BLaER1 (cell line): ENCODE results near the gene GRM3.

Source experiments
- H3K27ac ChIP-seq: shearing (Covaris generic); formaldehyde crosslinking; 2 replicates; pipeline ENCODE4 v1.8.1; 2022
- H3K27me3 ChIP-seq: shearing (Covaris generic); formaldehyde crosslinking; 2 replicates; pipeline ENCODE4 v1.8.1; 2022
- H3K36me3 ChIP-seq: shearing (Covaris generic); formaldehyde crosslinking; 2 replicates; pipeline ENCODE4 v1.8.1; 2022
- H3K4me1 ChIP-seq: shearing (Covaris generic); formaldehyde crosslinking; 2 replicates; pipeline ENCODE4 v1.8.1; 2022
- H3K4me2 ChIP-seq: shearing (Covaris generic); formaldehyde crosslinking; 2 replicates; pipeline ENCODE4 v1.8.1; 2022
- H3K4me3 ChIP-seq: shearing (Covaris generic); formaldehyde crosslinking; 2 replicates; pipeline ENCODE4 v1.8.1; 2022
- H3K9ac ChIP-seq: shearing (Covaris generic); formaldehyde crosslinking; 2 replicates; pipeline ENCODE4 v1.8.1; 2022
- H3K9me3 ChIP-seq: shearing (Covaris generic); formaldehyde crosslinking; 2 replicates; pipeline ENCODE4 v1.8.1; 2022
- H4K20me1 ChIP-seq: shearing (Covaris generic); formaldehyde crosslinking; 2 replicates; pipeline ENCODE4 v1.8.1; 2022
- Cebpa-rat ChIP-seq: shearing (Covaris generic); IDR thresholded peaks from 2 replicates; pipeline ENCODE4 v1.8.1; 2022

Gene GRM3

DNA sequence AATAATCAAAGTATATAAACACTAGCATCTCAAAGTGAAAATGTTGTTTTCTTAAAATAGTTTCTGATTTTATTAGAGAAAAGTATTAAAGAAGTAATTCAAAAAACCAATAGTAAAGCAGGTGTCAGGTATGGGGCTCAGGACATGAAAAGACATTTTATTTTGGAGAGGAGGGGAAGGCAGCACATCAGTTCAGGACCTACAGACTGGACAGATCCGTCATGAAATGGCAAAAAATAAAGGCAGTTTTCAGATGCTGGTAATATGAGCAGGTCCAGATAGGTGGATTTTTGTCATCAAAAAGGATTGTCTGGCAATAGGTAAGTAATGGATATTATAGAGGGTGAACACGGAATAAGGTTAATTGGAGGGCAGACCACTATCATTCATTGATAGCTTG, 49.0 kb downstream of the GRM3 start:
- Histone ChIP-seq H3K27ac (no peak overlapping the region), H3K4me2 (no peak overlapping the region), H3K9me3 (no peaks in the 10 kb centered on the region), H3K36me3 (no peaks in the 10 kb centered on the region), H3K4me3 (no peak overlapping the region), H4K20me1 (no peaks in the 10 kb centered on the region), H3K27me3 (no peaks in the 10 kb centered on the region), H3K9ac (no peak overlapping the region), H3K4me1 (peaks cover 5% of the 10 kb centered on the region; the same call in 1 of the 2 replicates)
- no peak for TF ChIP-seq Cebpa-rat

DNA sequence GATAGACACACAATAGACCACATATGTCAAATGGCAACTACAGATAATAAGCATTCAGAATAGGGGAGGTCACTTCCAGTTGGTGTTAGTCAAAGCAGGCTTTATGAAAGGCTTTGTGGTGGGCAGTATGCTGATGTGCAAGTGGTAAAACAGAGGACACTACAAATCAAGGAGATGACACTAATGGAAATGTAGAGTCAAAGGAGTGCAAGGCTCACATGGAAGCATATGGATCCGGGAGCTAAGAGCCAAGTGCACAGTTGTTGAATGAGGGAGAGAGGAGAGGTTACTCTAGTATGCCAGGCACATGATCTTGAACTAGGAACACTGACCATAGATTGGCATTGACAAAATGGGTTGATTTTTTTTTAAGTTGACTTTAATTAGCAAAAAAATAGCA, 62.7 kb downstream of the GRM3 start:
- H3K4me3 ChIP-seq = no peak overlapping the region
- no peak overlapping the region for H3K9ac ChIP-seq
- no peak overlapping the region for H3K4me2 ChIP-seq
- no peak overlapping the region for H3K27ac ChIP-seq
- H3K27me3 ChIP-seq = no peaks in the 10 kb centered on the region
- no peak for TF ChIP-seq Cebpa-rat
- no peaks in the 10 kb centered on the region for H3K36me3 ChIP-seq
- H3K4me1 ChIP-seq = no peaks in the 10 kb centered on the region
- no peaks in the 10 kb centered on the region for H4K20me1 ChIP-seq
- no peaks in the 10 kb centered on the region for H3K9me3 ChIP-seq

DNA sequence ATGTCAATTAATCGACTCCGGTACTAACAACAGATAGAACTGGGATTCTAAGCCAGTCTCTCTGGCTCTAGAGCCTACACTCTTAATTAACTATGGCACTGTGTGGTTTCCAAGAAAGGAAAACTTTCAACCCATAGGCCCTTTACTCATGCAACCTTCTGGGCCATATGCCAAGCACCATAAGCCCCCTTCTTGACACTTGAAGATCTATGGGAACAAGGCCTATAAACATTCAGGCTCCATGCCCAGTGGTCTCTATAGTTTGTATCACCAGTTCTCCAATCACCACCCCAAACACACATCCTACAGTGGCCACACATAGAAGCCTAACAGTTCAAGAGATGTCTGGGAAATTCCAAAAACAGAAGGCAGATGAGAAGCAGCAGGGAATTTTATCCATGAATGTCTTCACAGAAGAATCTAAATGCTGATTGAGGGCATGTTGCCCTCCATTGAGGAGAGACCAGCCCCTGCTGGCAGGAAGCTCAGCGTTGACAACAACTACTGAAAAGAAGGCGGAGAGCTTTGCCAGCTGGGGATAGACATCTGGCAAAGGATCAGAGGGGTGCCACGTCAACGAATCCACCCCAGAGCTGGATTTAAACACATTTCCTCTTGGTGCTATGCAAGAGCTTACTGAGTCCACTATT, 64.4 kb downstream of the GRM3 start:
- Histone ChIP-seq H3K9me3 (no peaks in the 10 kb centered on the region), H3K4me3 (no peak overlapping the region), H3K36me3 (no peaks in the 10 kb centered on the region), H3K9ac (no peak overlapping the region), H4K20me1 (no peaks in the 10 kb centered on the region), H3K27me3 (no peaks in the 10 kb centered on the region), H3K4me1 (no peaks in the 10 kb centered on the region), H3K4me2 (no peak overlapping the region), H3K27ac (no peak overlapping the region)
- TF ChIP-seq Cebpa-rat = no peak

DNA sequence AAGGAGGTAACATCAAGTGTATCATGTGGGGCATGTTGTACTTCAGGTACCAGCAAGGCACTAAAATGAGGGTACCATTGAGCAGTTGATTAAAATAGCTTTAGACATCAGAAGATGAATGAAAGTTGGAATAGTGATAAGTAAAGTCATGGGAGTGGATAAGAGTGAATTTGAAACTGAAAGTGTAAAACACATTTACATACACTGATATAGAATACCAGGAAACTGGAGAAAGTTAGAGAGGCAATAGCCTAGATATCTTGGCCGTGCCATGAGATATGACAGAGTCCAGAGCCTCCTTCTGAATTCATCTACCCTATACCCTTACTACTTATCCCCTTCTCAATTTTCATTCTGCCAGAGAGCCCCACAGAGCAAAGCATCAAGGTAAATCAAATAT, 76.6 kb downstream of the GRM3 start:
- Histone ChIP-seq H3K4me2 (no peak overlapping the region), H3K9me3 (no peaks in the 10 kb centered on the region), H3K27me3 (no peaks in the 10 kb centered on the region), H3K9ac (no peak overlapping the region), H3K4me3 (no peak overlapping the region), H3K4me1 (no peaks in the 10 kb centered on the region), H3K36me3 (no peaks in the 10 kb centered on the region), H4K20me1 (no peaks in the 10 kb centered on the region), H3K27ac (no peak overlapping the region)
- no peak for TF ChIP-seq Cebpa-rat

DNA sequence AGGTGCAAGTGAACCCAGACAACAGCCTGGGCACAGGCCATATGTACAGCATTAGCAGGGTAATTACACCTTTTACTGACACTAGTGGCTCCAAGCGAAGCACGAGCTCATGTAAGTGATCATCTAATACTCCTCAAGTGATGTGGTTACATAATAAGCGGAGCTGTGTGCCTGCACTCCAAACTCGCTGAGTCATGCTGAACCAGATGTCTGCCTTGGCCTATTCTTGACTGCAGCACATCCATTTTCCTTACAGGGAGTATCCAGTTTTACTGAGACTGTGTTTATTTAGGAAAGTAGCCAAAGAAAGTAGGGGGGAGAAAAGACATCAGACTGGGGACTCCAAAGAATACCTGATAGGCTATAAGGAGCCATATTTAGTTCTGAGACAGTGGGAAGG, 90.1 kb downstream of the GRM3 start:
- no peaks in the 10 kb centered on the region for H3K36me3 ChIP-seq
- no peak for TF ChIP-seq Cebpa-rat
- no peaks in the 10 kb centered on the region for H4K20me1 ChIP-seq
- H3K9me3 ChIP-seq = peaks cover 17% of the 10 kb centered on the region
- no peaks in the 10 kb centered on the region for H3K27me3 ChIP-seq
- no peak overlapping the region for H3K9ac ChIP-seq
- H3K4me1 ChIP-seq = no peaks in the 10 kb centered on the region
- no peak overlapping the region for H3K4me2 ChIP-seq
- no peak overlapping the region for H3K27ac ChIP-seq
- H3K4me3 ChIP-seq = no peak overlapping the region

DNA sequence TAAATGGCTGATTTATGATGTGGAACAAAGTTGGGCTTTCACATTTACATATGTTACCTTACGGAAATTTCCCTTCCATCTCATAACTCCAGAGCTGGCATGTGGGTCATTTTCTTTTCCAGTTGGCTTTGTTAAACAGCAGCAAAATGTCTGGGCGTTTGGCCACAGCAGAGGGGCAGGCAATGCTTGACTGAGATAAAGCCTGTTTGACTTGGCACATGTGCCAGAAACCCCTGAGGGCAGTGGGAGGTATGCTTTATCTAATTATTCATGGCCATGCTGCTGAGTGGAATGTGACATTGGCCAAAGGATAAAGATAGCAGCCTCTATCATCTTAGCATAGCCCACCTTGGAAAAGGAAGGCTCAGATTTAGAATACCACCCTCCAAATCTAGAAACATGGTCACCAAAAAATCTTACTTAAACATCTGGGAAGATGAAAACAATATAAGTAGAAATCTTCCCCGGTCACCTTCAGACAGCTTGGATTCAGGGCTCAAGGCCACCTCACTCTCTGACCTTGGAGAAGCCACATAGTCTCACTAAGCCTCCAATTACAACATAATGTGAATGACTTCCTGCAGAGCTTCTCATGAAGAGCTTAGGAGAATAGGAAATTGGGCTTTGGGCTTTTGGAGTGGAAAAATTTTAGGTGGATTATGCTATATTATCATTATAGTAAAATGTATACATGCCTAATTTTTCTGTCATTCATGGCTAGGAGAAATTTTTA, 101.5 kb downstream of the GRM3 start:
- Histone ChIP-seq H3K4me2 (no peak overlapping the region), H3K27me3 (no peaks in the 10 kb centered on the region), H3K9me3 (no peaks in the 10 kb centered on the region), H3K9ac (no peak overlapping the region), H3K36me3 (no peaks in the 10 kb centered on the region), H3K27ac (no peak overlapping the region), H3K4me3 (no peak overlapping the region), H3K4me1 (no peaks in the 10 kb centered on the region), H4K20me1 (no peaks in the 10 kb centered on the region)
- no peak for TF ChIP-seq Cebpa-rat

DNA sequence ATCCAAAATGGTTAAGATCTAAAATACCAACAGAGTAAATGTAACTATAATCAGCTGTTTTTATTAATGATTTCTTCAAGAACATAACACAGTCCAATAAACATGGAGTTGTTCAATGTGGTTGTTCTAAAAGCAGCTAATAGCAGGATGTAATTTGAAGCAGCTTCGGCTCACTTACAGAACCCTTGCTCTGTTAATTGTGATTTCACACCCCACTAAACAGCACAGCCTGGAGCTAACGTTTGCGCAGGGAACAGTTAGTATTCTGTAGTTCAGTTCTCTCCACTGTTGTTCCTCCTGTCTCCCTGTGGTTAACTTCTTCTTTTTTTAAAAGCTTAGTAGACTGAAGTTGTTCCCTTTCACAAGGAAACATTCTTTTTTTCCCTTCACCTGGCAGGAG, 104.0 kb downstream of the GRM3 start:
- H3K9me3 ChIP-seq = no peaks in the 10 kb centered on the region
- H3K4me3 ChIP-seq = no peak overlapping the region
- H3K27ac ChIP-seq = no peak overlapping the region
- no peaks in the 10 kb centered on the region for H4K20me1 ChIP-seq
- no peak for TF ChIP-seq Cebpa-rat
- H3K36me3 ChIP-seq = no peaks in the 10 kb centered on the region
- H3K4me1 ChIP-seq = no peaks in the 10 kb centered on the region
- H3K27me3 ChIP-seq = no peaks in the 10 kb centered on the region
- no peak overlapping the region for H3K4me2 ChIP-seq
- H3K9ac ChIP-seq = no peak overlapping the region

DNA sequence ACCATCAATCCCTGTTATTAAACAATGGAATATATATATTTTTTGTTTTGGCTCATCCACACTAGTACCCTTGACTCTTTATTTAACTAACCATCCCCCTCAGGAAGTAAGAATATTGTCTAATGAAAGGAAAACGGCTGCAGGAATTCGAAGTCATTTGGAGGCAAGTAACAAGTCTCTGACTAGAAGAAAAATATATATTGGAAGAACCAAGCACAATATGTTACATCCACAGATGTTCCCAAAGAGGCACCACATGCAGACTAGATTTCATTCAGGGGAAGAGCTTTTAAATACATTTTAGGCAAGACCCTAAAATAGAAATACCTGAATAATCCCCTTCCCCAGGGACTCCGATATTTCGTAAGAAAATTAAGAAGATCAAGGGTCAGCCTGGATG, 104.5 kb downstream of the GRM3 start:
- Histone ChIP-seq H3K4me1 (no peaks in the 10 kb centered on the region), H3K27ac (no peak overlapping the region), H3K4me2 (no peak overlapping the region), H3K4me3 (no peak overlapping the region), H3K9me3 (no peaks in the 10 kb centered on the region), H3K36me3 (no peaks in the 10 kb centered on the region), H3K27me3 (no peaks in the 10 kb centered on the region), H3K9ac (no peak overlapping the region), H4K20me1 (no peaks in the 10 kb centered on the region)
- no peak for TF ChIP-seq Cebpa-rat

DNA sequence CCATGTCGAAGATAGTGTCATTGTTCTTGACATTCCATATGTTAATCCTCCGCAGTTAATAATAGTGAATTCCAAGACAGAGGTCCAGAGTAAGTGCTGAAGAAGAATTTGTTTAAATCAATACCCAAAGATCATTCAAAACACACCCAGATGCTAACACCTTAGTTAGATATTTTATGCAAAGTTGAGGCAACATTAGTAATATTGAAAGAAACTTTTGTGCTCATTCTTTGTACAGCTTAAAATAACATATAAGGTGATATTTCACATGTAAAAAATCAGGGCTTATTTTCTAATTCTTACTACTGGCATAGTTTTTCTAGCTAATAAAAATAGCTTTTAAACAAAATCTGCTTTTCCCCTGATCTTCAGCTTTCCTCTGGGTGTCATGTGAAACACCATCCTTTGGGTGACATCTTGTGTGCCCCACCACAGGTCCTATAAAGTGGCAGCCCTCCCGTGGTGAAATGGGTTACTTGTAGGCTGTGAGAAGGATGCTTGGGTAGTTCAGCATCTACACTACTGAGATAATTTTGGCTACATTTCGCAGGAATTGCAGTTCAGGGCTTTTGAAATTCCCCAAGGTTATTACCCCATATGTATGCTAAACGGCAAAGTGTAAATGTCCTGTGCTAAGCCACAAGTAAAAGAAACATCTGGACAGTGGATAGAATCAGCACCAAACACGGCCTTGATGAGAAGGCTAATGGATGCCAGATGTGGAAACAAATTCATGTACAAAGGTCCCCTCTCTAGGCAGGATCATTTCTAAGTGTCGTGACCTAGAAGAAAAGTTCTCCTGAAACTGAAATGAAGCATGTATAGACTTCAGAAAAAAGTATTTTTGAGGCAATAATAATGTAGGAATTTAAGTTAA, 105.4 kb downstream of the GRM3 start:
- no peaks in the 10 kb centered on the region for H3K27me3 ChIP-seq
- no peak overlapping the region for H3K27ac ChIP-seq
- no peak overlapping the region for H3K4me2 ChIP-seq
- no peaks in the 10 kb centered on the region for H3K4me1 ChIP-seq
- no peak overlapping the region for H3K9ac ChIP-seq
- H3K36me3 ChIP-seq = no peaks in the 10 kb centered on the region
- no peak overlapping the region for H3K4me3 ChIP-seq
- H4K20me1 ChIP-seq = no peaks in the 10 kb centered on the region
- H3K9me3 ChIP-seq = no peaks in the 10 kb centered on the region
- no peak for TF ChIP-seq Cebpa-rat
